ENCODE data around the gene JAKMIP2.
A peak's percentile ranks its signal among the peaks of the same experiment; 100 is the strongest.

The JAKMIP2 gene

GRCh38 chr5:147578228-147579024, 204.1 kb downstream of the JAKMIP2 start:
- DNase-seq (ENCODE audit: low read depth): peak; percentile 14
- TF ChIP-seq CTCF (IDR thresholded peaks at IDR 0.05; ENCODE audit: control insufficient read depth, extremely low read depth, insufficient read depth): peak; percentile 74
- no peak overlapping the region for H3K4me3 ChIP-seq (ENCODE audit: low read depth, low read length)

GRCh38 chr5:147576646-147577535, 205.6 kb downstream of the JAKMIP2 start:
- H3K4me3 ChIP-seq (ENCODE audit: low read depth, low read length): no peak overlapping the region
- DNase-seq (ENCODE audit: low read depth): no peak
- TF ChIP-seq CTCF (IDR thresholded peaks at IDR 0.05; ENCODE audit: control insufficient read depth, extremely low read depth, insufficient read depth): peak; percentile 88

GRCh38 chr5:147575598-147575997, 206.9 kb downstream of the JAKMIP2 start:
- DNase-seq (ENCODE audit: low read depth): no peak
- no peak overlapping the region for H3K4me3 ChIP-seq (ENCODE audit: low read depth, low read length)
- no peak for TF ChIP-seq CTCF (IDR thresholded peaks at IDR 0.05; ENCODE audit: control insufficient read depth, extremely low read depth, insufficient read depth)

GRCh38 chr5:147573211-147573610, 209.3 kb downstream of the JAKMIP2 start:
- no peak overlapping the region for H3K4me3 ChIP-seq (ENCODE audit: low read depth, low read length)
- no peak for DNase-seq (ENCODE audit: low read depth)
- no peak for TF ChIP-seq CTCF (IDR thresholded peaks at IDR 0.05; ENCODE audit: control insufficient read depth, extremely low read depth, insufficient read depth)

- TF ChIP-seq CTCF (IDR thresholded peaks at IDR 0.05; ENCODE audit: control insufficient read depth, extremely low read depth, insufficient read depth): no peak
- no peak for DNase-seq (ENCODE audit: low read depth)
- no peak overlapping the region for H3K4me3 ChIP-seq (ENCODE audit: low read depth, low read length)
Measured at GRCh38 chr5:147568710-147569406, 213.7 kb downstream of the JAKMIP2 start.

GRCh38 chr5:147567917-147568598, 214.5 kb downstream of the JAKMIP2 start:
- H3K4me3 ChIP-seq (ENCODE audit: low read depth, low read length): no peak overlapping the region
- TF ChIP-seq CTCF (IDR thresholded peaks at IDR 0.05; ENCODE audit: control insufficient read depth, extremely low read depth, insufficient read depth): no peak
- DNase-seq (ENCODE audit: low read depth): no peak
